Right ventricle myocardium inferior (tissue), 1 donor: Measurements from ENCODE around the gene ATOH7. TPM values are rescaled to one million over a fixed set of nuclear protein-coding genes. Genes with fewer than 3 reads are reported as not detected.
"Not testable (repeated sequence)": the region's sequence is repeated elsewhere in the genome, so short reads cannot be mapped to it uniquely, and the experiment has no call there.

Source experiments
- ATAC-seq: fragments of 200-7000 bp; cut with Tn5 transposase; one replicate; pipeline ENCODE4 v1.9.1; 2020; ENCODE audit warnings: mild to moderate bottlenecking, moderate library complexity
- DNase-seq: peaks from one replicate; pipeline ENCODE4 v3.0.0; 2021; ENCODE audit errors: missing footprints
- intact Hi-C: fragments of 100-400 bp; cut with DNase I; formaldehyde crosslinking; loops from one replicate; pipeline ENCODE4 v1.11.0; 2022
- total RNA-seq: library from RNA; stranded (reverse); fragmentation: NEBNext Ultra II Directional; extraction: Animal tissue kit (Norgen Biotek cat#: 25700); gene quantifications from one replicate; pipeline ENCODE4 v1.2.1, GENCODE V29; 2021
- donor health status: DM: no; HTN: yes; CAD: no; lungs with severe emphysema.

The ATOH7 gene
- total RNA-seq, 1 donor from 2014 or later: not detected

DNA sequence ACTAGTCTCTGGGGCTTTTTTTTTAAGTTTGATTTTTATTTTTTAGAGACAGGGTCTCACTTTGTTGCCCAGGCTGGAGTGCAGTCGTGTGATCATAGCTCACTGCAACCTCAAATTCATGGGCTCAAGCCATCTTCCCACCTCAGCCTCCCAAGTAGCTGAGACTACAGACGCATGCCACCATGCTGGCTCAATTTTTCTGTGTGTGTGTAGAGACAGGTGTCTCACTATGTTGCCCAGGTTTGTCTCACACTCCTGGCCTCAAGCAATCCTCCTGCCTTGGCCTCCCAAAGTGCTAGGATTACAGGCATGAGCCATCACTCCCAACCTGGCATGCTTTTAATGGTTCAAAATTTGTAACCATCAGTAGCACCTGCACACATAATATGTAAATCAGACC lies 36.1 kb downstream of the ATOH7 start:
- ATAC-seq, DNase-seq, intact Hi-C loops: not testable (repeated sequence)

- intact Hi-C loops: no loop called here
- DNase-seq (no peak), ATAC-seq (no peak)
Measured at GRCh38 chr10:68194290-68194689, 37.6 kb downstream of the ATOH7 start.

- no peak for DNase-seq
- ATAC-seq: no peak
- intact Hi-C loops: no loop called here
Measured at GRCh38 chr10:68192113-68192512, 39.8 kb downstream of the ATOH7 start.

GRCh38 chr10:68188835-68189234 lies 43.1 kb downstream of the ATOH7 start:
- ATAC-seq (no peak), DNase-seq (no peak)
- intact Hi-C loops: no loop called here

- no peak for DNase-seq
- intact Hi-C loops: no loop called here
- ATAC-seq: no peak
Measured at GRCh38 chr10:68185085-68185484, 46.8 kb downstream of the ATOH7 start.

- no peak for ATAC-seq
- intact Hi-C loops: no loop called here
- no peak for DNase-seq
Measured at GRCh38 chr10:68184546-68184945, 47.4 kb downstream of the ATOH7 start.

Other genes with a start within 250 kb of the ATOH7 start
- 25.5 TPM for gene HERC4, start 156.8 kb downstream of the ATOH7 start, total RNA-seq
- 112 TPM for gene MYPN, start 122.6 kb downstream of the ATOH7 start, total RNA-seq
- 123 TPM for gene HNRNPH3, start 100.0 kb upstream of the ATOH7 start, total RNA-seq
- gene PBLD, start 100.8 kb upstream of the ATOH7 start, total RNA-seq: 2.9 TPM
- 6.7 TPM for gene RUFY2, start 175.2 kb upstream of the ATOH7 start, total RNA-seq
- gene DNA2, start 239.9 kb upstream of the ATOH7 start, total RNA-seq: 1.5 TPM